HG03045 (cell line): Measurements from ENCODE around the gene SIGLEC12.
A peak's percentile ranks its signal among the peaks of the same experiment; 100 is the strongest.
"Not testable (repeated sequence)": the region's sequence is repeated elsewhere in the genome, so short reads cannot be mapped to it uniquely, and the experiment has no call there.

Experiments
- ATAC-seq: cut with Tn5 transposase; IDR thresholded peaks from one replicate; pipeline ENCODE4 v1.9.1; 2021; ENCODE audit warnings: mild to moderate bottlenecking, moderate library complexity; ENCODE audit not compliant: unreplicated experiment

SIGLEC12 gene

GRCh38 chr19:51460164-51460992 lies 41.2 kb downstream of the SIGLEC12 start:
- no peak for ATAC-seq

DNA sequence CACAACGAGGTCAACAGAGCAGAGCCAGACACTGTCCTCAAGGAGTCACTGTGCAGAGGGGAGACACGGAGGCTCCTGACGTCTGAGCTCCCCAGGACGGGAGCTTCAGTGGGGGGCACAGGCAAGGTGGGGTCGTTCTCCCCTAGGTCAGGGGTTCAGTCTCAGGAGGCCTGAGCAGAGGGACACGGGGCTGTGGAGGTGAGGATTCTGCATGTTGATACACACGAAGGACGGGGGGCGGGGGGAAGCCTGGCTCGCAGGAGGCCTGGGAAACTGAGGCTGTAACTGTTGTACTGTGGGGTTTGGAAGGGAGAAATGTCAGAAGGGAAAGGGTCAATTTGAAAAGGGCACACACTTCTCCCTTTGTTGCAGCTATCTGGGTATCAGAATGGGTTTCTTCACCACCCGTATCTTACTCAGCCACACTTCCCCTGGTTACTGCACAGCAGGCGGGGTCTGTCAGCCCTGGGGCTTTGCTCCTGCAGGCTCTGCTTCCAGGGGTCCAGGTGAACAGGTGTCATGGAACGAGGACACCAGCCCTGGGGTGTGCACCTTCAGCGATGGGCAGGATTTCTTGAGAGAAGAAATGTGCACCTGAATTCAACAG lies 42.6 kb downstream of the SIGLEC12 start:
- ATAC-seq = no peak

DNA sequence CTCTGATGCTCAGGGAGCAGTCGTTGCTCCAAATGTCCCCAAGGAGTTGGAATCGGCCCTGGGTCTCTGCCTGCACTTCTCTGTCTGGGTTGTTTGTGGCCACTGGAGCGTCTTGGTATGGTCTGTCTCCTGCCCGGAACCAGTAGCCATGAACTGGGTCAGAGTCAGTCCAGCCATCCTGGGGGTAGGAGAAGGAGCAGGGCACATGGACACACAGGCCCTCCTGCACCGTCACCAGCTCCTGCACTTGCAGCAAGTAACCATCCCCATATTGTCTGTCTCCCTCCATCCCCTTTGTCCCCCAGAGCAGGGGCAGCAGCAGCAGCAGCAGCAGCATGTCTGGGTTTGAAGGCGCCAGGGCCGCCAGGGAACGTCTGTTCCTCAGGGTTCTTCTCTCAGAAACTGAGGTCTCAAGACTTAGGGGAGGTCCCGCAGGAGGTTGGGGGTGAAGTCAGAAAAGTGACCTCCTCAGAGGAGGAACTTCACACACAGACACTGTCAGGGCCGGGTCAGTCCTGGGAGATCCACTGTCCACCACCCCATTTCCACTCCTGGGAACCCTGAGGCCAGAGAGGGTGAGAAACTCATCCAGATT lies 43.5 kb downstream of the SIGLEC12 start, which contains the start of gene SIGLEC8:
Gene SIGLEC8 (minus strand): TSS at position 404 of the 595 bp plus-strand sequence. CDS start 67 bp downstream, at position 337.
- no peak for ATAC-seq

GRCh38 chr19:51457351-51458013 lies 44.1 kb downstream of the SIGLEC12 start:
- ATAC-seq = no peak

GRCh38 chr19:51456541-51457290 lies 44.9 kb downstream of the SIGLEC12 start:
- ATAC-seq = no peak

DNA sequence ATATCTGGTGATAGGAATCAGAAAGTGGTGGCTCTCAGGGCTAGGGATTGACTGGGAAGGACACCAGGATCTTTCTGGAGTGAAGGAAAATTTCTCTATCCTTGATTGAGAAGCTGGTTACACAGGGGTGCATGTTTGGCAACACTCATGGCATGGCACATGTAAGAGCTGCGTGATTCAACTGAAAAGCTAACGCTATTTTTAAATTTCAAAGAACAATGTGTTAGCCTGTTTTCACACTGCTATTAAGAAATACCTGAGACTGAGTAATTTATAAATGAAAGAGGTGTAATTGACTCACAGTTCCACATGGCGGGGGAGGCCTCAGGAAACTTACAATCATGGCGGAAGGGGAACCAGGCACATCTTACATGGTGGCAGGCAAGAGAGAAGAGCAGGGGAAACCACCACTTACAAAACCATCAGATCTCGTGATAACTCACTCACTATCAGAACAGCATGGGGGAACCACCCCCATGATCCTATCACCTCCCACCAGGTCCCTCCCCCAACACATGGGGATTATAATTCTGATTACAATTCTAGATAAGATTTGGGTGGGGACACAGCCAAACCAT lies 50.8 kb downstream of the SIGLEC12 start:
- ATAC-seq = no peak

GRCh38 chr19:51448411-51449016 lies 53.1 kb downstream of the SIGLEC12 start:
- no peak for ATAC-seq

DNA sequence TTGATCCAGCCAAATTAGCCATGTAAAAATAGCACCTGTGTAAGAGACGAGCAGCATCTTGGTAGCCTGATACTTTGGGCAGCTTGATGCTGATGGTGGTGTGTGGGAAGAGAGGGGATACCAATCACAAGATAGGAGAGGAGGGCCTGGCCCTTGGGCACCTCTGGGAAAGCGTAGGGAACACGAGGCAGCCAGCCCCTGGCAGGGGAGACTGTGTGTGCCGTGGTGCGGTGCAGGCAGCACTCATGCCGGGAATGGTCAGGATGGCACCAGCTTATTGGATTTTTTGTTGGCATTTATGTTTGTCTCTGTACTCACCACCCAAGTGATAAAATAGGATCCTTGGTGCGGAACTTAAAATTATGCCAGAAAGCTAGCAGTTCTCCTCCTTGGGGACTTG lies 53.6 kb downstream of the SIGLEC12 start:
- ATAC-seq = no peak

DNA sequence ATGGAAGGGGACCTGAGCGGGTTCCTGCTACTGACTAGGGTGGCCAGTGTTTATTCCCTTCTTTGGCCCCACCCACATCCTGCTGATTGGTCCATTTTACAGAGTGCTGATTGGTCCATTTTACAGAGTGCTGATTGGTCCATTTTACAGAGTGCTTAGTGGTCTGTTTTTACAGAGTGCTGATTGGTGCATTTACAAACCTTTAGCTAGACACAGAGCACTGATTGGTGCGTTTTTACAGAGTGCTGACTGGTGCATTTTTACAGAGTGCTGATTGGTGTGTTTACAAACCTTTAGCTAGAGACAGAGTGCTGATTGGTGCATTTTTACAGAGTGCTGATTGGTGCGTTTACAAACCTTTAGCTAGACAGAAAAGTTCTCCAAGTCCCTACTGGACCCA lies 54.1 kb downstream of the SIGLEC12 start:
- not testable (repeated sequence) for ATAC-seq

DNA sequence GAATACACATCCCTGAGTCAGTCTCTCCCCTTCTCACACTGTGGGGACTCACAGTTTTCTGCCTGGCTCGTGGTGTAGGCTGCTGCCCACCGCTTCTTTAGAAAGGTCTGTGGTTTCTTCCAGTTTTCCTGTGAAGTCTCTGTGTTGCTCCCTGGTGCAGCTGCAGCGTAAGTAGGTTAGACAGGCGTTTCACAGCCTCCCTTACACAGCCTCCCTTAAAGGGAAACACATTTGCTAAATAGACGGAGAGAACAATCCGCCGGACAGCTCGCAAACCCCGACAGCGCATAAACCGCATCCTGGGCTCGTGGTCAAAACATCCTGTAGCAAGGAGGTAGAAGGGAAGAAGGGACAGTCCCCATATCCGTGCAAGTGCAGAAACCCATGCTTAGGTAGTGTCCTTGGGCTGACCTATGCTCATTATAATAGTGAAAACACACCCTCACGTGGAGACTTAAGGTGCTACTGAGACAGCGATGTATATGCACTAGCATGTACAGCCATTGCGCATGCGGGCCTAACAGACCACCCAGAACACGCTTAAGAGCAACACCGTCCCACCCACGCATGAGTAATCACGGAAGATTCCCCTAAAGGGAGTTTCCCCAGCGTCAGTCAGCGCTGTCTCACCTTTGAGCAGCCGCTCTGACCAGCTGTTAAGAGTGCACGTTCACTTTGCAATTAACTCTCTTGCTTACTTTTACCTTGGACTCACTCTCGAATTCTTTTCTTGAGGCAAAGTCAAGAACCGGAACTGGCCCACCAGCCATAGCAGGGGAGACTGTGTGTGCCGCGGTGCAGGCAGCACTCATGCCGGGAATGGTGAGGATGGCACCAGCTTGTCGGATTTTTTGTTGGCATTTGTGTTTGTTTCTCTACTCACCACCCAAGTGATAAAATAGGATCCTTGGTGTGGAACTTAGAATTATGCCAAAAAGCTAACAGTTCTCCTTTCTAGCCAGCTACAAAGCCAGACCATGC lies 59.9 kb downstream of the SIGLEC12 start:
- peak; percentile 72 for ATAC-seq
